HUES6 (cell line): ENCODE measurements around the gene ANTKMT.
A peak's percentile ranks its signal among the peaks of the same experiment; 100 is the strongest.

Experiments used
- H3K27ac ChIP-seq: 2 replicates; pipeline ENCODE4 v1.7.0; 2013; ENCODE audit warnings: low read depth, mild to moderate bottlenecking, low read length, inconsistent platforms
- H3K27me3 ChIP-seq: 2 replicates; pipeline ENCODE4 v1.6.1; 2013; ENCODE audit warnings: low read length; ENCODE audit not compliant: control insufficient read depth, insufficient read depth
- H3K36me3 ChIP-seq: 2 replicates; pipeline ENCODE4 v1.6.1; 2013; ENCODE audit warnings: low read length; ENCODE audit not compliant: control insufficient read depth, insufficient read depth
- H3K4me1 ChIP-seq: 2 replicates; pipeline ENCODE4 v1.6.1; 2013; ENCODE audit warnings: low read length; ENCODE audit not compliant: control insufficient read depth, insufficient read depth
- H3K4me3 ChIP-seq: 2 replicates; pipeline ENCODE4 v1.5.1; 2013; ENCODE audit warnings: low read depth, low read length
- H3K9ac ChIP-seq: one replicate; pipeline ENCODE4 v1.6.1; 2013; ENCODE audit warnings: mild to moderate bottlenecking, low read length
- H3K9me3 ChIP-seq: 2 replicates; pipeline ENCODE4 v1.6.1; 2013; ENCODE audit warnings: low read depth, low read length; ENCODE audit not compliant: control insufficient read depth, insufficient read depth

Gene ANTKMT

DNA sequence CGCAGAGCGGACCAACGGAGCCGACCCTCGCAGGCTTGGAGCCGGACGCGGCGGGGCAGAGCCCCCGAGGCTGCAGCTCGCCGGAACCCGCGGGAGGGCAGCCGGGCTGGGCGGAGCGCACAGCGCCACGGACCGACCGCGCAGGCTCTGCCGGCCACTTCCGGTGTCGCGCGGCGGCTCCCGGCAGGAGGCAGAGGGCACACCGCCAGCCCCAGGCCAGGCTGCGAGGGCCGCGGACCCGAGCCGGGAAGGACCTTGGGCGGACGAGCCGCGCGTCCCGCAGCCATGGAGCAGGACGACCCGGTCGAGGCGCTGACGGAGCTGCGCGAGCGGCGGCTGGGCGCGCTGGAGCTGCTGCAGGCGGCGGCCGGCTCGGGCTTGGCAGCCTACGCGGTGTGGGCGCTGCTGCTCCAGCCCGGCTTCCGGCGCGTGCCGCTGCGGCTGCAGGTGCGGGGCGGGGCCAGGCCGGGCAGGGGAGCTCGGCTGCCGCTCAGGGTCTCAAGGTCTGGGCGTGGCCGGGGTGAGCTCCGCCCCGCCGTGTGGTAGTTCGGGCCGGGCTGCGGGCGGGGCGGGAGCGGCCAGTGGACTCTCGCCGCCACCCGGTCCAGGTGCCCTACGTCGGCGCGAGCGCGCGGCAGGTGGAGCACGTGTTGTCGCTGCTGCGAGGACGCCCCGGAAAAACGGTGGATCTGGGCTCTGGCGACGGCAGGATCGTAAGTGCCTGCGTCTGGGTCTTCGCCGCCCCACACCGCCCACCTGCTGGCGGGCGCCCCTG is at the start of gene ANTKMT:
ANTKMT (plus strand) TSS at position 157 of the 775 bp plus-strand sequence; CDS start at position 286, 129 bp downstream.
- Histone ChIP-seq H3K27ac (peak within 1 kb of the TSS; percentile 89; the same call in 1 of the 2 replicates), H3K9ac (peak within 1 kb of the TSS; percentile 87), H3K27me3 (peaks cover 18% of the 10 kb centered on the region), H3K4me1 (peaks cover 18% of the 10 kb centered on the region), H3K4me3 (peak within 1 kb of the TSS; percentile 92), H3K36me3 (peaks cover 6% of the 10 kb centered on the region), H3K9me3 (no peaks in the 10 kb centered on the region)

GRCh38 chr16:671353-672131 is 49.4 kb upstream of the ANTKMT start:
- H3K27me3 ChIP-seq, result no peaks in the 10 kb centered on the region
- H3K36me3 ChIP-seq, result peaks cover 54% of the 10 kb centered on the region
- no peak overlapping the region for H3K9ac ChIP-seq
- peaks cover 19% of the 10 kb centered on the region for H3K4me1 ChIP-seq
- no peaks in the 10 kb centered on the region for H3K9me3 ChIP-seq
- no peak overlapping the region for H3K4me3 ChIP-seq
- H3K27ac ChIP-seq, result no peak overlapping the region

GRCh38 chr16:672371-672770 is 48.6 kb upstream of the ANTKMT start:
- Histone ChIP-seq H3K4me1 (peaks cover 28% of the 10 kb centered on the region), H3K27ac (no peak overlapping the region), H3K9me3 (no peaks in the 10 kb centered on the region), H3K36me3 (peaks cover 54% of the 10 kb centered on the region), H3K4me3 (no peak overlapping the region), H3K9ac (no peak overlapping the region), H3K27me3 (no peaks in the 10 kb centered on the region)

DNA sequence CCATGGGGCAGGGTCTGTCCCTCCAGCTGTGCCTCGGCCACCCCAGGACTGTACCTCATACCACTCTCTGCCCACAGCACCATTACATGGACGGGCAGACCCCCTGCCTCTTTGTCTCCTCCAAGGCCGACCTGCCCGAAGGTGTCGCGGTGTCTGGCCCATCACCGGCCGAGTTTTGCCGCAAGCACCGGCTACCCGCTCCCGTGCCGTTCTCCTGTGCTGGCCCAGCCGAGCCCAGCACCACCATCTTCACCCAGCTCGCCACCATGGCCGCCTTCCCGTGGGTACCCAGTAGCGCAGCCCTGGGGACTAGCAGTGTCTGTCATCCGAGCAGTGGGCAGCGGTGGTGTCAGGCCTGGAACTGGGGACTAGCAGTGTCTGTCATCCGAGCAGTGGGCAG is 48.1 kb upstream of the ANTKMT start:
- peaks cover 54% of the 10 kb centered on the region for H3K36me3 ChIP-seq
- no peak overlapping the region for H3K9ac ChIP-seq
- no peaks in the 10 kb centered on the region for H3K27me3 ChIP-seq
- no peaks in the 10 kb centered on the region for H3K9me3 ChIP-seq
- H3K4me1 ChIP-seq, result peaks cover 32% of the 10 kb centered on the region
- no peak overlapping the region for H3K27ac ChIP-seq
- H3K4me3 ChIP-seq, result no peak overlapping the region

DNA sequence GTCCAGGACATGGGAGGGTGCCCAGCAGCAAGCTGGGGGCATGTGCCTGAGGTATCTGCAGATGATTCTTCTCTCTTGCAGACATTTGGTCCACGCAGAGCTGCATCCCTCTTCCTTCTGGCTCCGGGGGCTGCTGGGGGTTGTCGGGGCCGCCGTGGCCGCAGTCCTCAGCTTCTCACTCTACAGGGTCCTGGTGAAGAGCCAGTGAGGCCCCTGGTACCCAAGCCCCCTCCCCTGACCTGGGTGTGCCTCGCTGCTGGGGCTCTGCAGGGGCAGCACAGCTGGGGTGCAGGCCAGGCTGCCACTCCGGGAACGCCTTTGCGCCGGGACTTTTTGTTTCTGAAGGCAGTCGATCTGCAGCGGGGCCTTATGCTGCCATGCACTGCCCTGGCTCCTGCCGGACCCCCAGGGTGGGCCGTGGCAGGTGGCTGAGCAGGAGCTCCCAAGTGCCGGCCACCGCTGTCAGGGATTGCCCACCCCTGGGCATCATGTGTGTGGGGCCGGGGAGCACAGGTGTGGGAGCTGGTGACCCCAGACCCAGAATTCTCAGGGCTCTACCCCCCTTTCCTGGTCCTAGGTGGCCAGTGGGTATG is 47.5 kb upstream of the ANTKMT start:
- no peaks in the 10 kb centered on the region for H3K27me3 ChIP-seq
- peaks cover 34% of the 10 kb centered on the region for H3K4me1 ChIP-seq
- H3K9me3 ChIP-seq, result no peaks in the 10 kb centered on the region
- H3K9ac ChIP-seq, result no peak overlapping the region
- no peak overlapping the region for H3K27ac ChIP-seq
- H3K36me3 ChIP-seq, result peaks cover 54% of the 10 kb centered on the region
- H3K4me3 ChIP-seq, result no peak overlapping the region

DNA sequence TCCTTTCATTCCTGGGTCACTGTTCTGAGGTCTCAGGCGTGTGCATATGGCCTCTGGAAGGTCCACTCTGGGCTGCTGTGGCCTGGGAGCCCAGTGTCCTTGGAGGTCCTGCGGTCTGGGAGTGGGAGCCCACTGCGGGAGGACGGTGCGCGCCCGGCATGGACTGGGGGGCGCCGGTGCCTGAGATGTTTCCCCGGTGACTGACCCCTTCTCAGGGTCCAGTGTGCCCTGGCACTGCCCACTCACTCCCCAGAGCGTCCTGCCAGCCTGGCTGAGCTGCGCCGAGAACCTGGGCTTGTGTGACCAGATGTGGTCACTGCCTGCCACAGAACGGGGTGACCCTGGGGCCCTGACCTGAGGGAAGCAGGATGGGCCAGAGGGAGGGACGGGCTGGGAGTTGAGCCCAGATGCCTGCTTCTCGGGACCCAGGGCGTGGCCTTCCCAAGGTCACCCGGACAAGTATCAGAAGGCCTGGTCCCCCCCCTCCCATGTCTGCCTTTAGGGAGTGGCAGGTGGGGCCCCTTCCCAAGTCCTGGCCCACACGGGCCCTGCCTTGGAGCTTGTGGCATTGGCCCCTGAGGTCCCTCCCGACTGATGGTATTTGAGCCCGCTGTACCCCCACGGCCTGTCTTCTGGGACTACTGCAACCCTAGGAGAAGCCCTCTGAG is 46.6 kb upstream of the ANTKMT start:
- peak overlapping the region; percentile 79 for H3K4me3 ChIP-seq
- H3K36me3 ChIP-seq, result peaks cover 49% of the 10 kb centered on the region
- no peaks in the 10 kb centered on the region for H3K27me3 ChIP-seq
- no peak overlapping the region for H3K27ac ChIP-seq
- peaks cover 32% of the 10 kb centered on the region for H3K4me1 ChIP-seq
- no peaks in the 10 kb centered on the region for H3K9me3 ChIP-seq
- H3K9ac ChIP-seq, result no peak overlapping the region

DNA sequence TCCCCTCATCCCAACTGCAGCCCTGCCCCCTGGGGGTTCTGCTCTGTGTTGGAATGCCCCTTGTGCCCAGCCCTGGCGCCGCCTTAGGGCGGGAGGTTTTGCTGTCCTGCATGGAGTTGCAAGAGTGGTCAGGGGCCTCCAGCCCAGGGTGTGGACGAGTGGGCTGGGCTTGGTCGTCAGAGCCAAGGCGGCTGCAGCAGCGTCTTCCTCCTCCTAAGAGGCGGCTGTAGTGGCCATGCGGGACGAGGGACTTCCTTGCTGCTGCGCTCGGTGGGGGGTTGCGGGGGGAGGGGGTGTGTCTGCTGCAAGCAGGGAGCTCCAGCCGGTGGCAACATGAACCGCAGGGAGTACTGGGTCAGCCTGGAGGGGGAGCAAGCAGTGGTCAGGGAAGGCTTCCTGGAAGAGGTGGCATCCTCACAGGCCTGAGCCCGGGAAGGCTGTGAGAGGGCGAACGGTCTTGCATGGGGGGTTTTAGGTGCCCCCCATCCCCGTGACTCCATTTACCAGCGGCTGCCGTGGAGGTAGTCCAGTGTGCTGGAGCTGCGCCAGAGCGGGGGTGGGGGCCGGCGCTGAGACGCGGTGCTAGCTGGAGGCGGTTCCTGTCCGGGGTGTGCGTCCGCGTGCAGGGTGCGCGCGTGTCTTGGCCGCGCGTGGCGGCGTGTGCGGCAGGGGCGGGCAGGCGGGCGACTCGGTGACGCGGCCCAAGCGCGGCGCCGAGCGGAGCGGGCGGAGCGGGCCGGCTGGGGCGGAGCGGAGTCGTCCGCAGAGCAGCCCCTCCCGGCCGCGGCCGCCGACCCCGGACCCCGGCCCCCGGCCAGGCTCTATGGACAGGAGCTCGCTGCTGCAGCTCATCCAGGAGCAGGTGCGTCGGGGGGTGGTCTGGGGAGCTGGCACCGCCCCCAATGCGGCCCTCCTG is 45.7 kb upstream of the ANTKMT start, which contains the start of gene RHBDL1:
RHBDL1 (plus strand) TSS at position 704 of the 916 bp plus-strand sequence; CDS start at position 824, 120 bp downstream.
- Histone ChIP-seq H3K36me3 (peaks cover 40% of the 10 kb centered on the region), H3K4me3 (peak within 1 kb of the TSS; percentile 79), H3K27ac (no peak within 1 kb of the TSS), H3K27me3 (no peaks in the 10 kb centered on the region), H3K4me1 (peaks cover 34% of the 10 kb centered on the region), H3K9ac (peak within 1 kb of the TSS; percentile 62), H3K9me3 (no peaks in the 10 kb centered on the region)

DNA sequence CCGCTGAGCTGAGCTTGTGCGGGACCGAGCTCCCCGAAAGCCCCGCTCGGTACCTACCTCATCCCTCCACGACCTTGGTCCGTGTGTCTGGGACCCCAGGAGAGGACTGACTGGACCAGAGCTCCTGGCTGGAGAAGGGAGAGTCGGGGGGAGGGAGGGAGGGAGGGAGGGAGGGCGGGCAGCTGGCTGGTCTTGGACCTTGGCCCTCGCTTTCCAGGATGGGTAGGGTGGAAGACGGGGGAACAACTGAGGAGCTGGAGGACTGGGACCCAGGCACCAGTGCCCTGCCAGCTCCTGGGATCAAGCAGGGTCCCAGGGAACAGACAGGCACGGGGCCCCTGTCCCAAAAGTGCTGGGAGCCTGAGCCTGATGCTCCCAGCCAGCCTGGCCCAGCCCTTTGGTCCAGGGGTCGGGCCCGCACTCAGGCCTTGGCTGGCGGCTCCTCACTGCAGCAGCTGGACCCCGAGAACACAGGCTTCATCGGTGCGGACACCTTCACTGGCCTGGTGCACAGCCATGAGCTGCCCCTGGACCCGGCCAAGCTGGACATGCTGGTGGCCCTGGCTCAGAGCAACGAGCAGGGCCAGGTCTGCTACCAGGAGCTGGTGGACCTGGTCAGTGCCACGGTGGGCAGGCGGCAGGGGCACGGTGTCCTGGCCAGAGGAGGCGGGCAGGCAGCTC is 44.9 kb upstream of the ANTKMT start:
- Histone ChIP-seq H3K4me1 (peaks cover 34% of the 10 kb centered on the region), H3K36me3 (peaks cover 32% of the 10 kb centered on the region), H3K27ac (no peak overlapping the region), H3K4me3 (peak overlapping the region; percentile 79), H3K9ac (no peak overlapping the region), H3K27me3 (no peaks in the 10 kb centered on the region), H3K9me3 (no peaks in the 10 kb centered on the region)

GRCh38 chr16:676565-676902 is 44.4 kb upstream of the ANTKMT start:
- Histone ChIP-seq H3K4me1 (peaks cover 38% of the 10 kb centered on the region), H3K9me3 (no peaks in the 10 kb centered on the region), H3K9ac (no peak overlapping the region), H3K27ac (no peak overlapping the region), H3K36me3 (peaks cover 32% of the 10 kb centered on the region), H3K27me3 (no peaks in the 10 kb centered on the region), H3K4me3 (0 out of 2 replicates have a peak overlapping the region, but pooled peaks have one; percentile 20)
